ENCODE data around the gene OSBPL6. TPM values are rescaled to one million over a fixed set of nuclear protein-coding genes. Genes with fewer than 3 reads are reported as not detected.
"Not testable (repeated sequence)": the region's sequence is repeated elsewhere in the genome, so short reads cannot be mapped to it uniquely, and the experiment has no call there.

OSBPL6 gene
- total RNA-seq, 1 experiment from 2014 or later, result 11.6 TPM

- Histone ChIP-seq H2AFZ (ENCODE audit: low read depth, low read length, poor library complexity, severe bottlenecking) (no peak overlapping the region), H3K4me2 (ENCODE audit: low read length) (no peak overlapping the region), H3K9me3 (ENCODE audit: control insufficient read depth in 1 of 2, insufficient read depth in 1 of 2, low read depth in 1 of 2, low read length in 2 of 2) (no peaks in the 10 kb centered on the region), H3K4me1 (ENCODE audit: control insufficient read depth in 1 of 2, insufficient read depth in 2 of 2, low read length in 2 of 2) (no peaks in the 10 kb centered on the region), H3K36me3 (ENCODE audit: control insufficient read depth in 1 of 2, insufficient read depth in 2 of 2, low read length in 2 of 2) (no peaks in the 10 kb centered on the region), H4K20me1 (ENCODE audit: insufficient read depth) (no peaks in the 10 kb centered on the region), H3K9me2 (ENCODE audit: insufficient read depth) (no peaks in the 10 kb centered on the region), H3K27ac (ENCODE audit: low read depth, low read length) (no peak overlapping the region), H3K4me3 (replicated peaks in 1 of 2; ENCODE audit: low read depth in 1 of 2, low read length in 2 of 2) (no peak overlapping the region), H3K9ac (ENCODE audit: low read length) (no peak overlapping the region), H3K27me3 (ENCODE audit: insufficient read depth, low read length) (no peaks in the 10 kb centered on the region), H3K79me2 (ENCODE audit: insufficient read depth, low read length) (no peaks in the 10 kb centered on the region)
- DNase-seq (ENCODE audit: low read depth, low spot score), result no peak
- intact Hi-C loops (cut with micrococcal nuclease), result no loop called here
- ChIA-PET POLR2A (no interaction called here), RAD21 (ENCODE audit: low non-redundant PET in 1 of 2, low total read pairs in 2 of 2, uncharacterized antibody in 2 of 2, unreplicated experiment in 2 of 2) (no interaction called here), CTCF (no interaction called here)
- BruUV-seq (replicated peaks), result no TSS peak
- no peak for TF ChIP-seq ZFX (IDR thresholded peaks at IDR 0.05)
- no peak for TF ChIP-seq YY1 (IDR thresholded peaks at IDR 0.05; ENCODE audit: extremely low read depth, insufficient replicate concordance, low read depth, low read length)
- no peak for TF ChIP-seq CEBPB (IDR thresholded peaks at IDR 0.05; ENCODE audit: low read depth)
- no peak for TF ChIP-seq RAD21 (IDR thresholded peaks at IDR 0.05; ENCODE audit: low read depth)
- no peak for TF ChIP-seq ZNF274 (IDR thresholded peaks at IDR 0.05; ENCODE audit: low read depth, low read length)
- TF ChIP-seq JUND (IDR thresholded peaks at IDR 0.05), result no peak
- no peak for TF ChIP-seq CBX3 (IDR thresholded peaks at IDR 0.05; ENCODE audit: low read depth)
- no peak for TF ChIP-seq SIN3A (IDR thresholded peaks at IDR 0.05; ENCODE audit: low read depth)
- no peak for TF ChIP-seq SP1 (IDR thresholded peaks at IDR 0.05; ENCODE audit: low read depth)
- TF ChIP-seq EZH2 (IDR thresholded peaks at IDR 0.05), result no peak
- no peak for TF ChIP-seq ATF3 (IDR thresholded peaks at IDR 0.05)
- TF ChIP-seq EGR1 (IDR thresholded peaks at IDR 0.05; ENCODE audit: low read depth), result no peak
- no peak for TF ChIP-seq POLR2AphosphoS5 (IDR thresholded peaks at IDR 0.05; ENCODE audit: low read depth, low read length)
- no peak for TF ChIP-seq REST (IDR thresholded peaks at IDR 0.05; ENCODE audit: low read depth)
- no peak for TF ChIP-seq ZBTB33 (IDR thresholded peaks at IDR 0.05; ENCODE audit: extremely low read depth, insufficient replicate concordance, low read length)
- TF ChIP-seq SRF (IDR thresholded peaks at IDR 0.05; ENCODE audit: low read depth), result no peak
- TF ChIP-seq TCF7L2 (IDR thresholded peaks at IDR 0.05; ENCODE audit: borderline replicate concordance, extremely low read depth, insufficient read depth, insufficient read length), result no peak
- ATAC-seq, result no peak
Measured at GRCh38 chr2:178152977-178153376, 41.3 kb upstream of the OSBPL6 start.

GRCh38 chr2:178153878-178154277 lies 40.4 kb upstream of the OSBPL6 start:
- H3K9me3 ChIP-seq (ENCODE audit: control insufficient read depth in 1 of 2, insufficient read depth in 1 of 2, low read depth in 1 of 2, low read length in 2 of 2); intact Hi-C loops (cut with micrococcal nuclease): not testable (repeated sequence)

More at GRCh38 chr2:178153878-178154277, 40.4 kb upstream of the OSBPL6 start:
- H3K36me3 ChIP-seq (ENCODE audit: control insufficient read depth in 1 of 2, insufficient read depth in 2 of 2, low read length in 2 of 2); DNase-seq (ENCODE audit: low read depth, low spot score); H3K27me3 ChIP-seq (ENCODE audit: insufficient read depth, low read length); H4K20me1 ChIP-seq (ENCODE audit: insufficient read depth); CTCF ChIA-PET; POLR2A ChIA-PET; H3K9ac ChIP-seq (ENCODE audit: low read length); RAD21 ChIA-PET (ENCODE audit: low non-redundant PET in 1 of 2, low total read pairs in 2 of 2, uncharacterized antibody in 2 of 2, unreplicated experiment in 2 of 2); ATAC-seq; H3K9me2 ChIP-seq (ENCODE audit: insufficient read depth); H3K27ac ChIP-seq (ENCODE audit: low read depth, low read length); H3K4me3 ChIP-seq (replicated peaks in 1 of 2; ENCODE audit: low read depth in 1 of 2, low read length in 2 of 2); H3K4me1 ChIP-seq (ENCODE audit: control insufficient read depth in 1 of 2, insufficient read depth in 2 of 2, low read length in 2 of 2); BruUV-seq (replicated peaks); H3K4me2 ChIP-seq (ENCODE audit: low read length); H3K79me2 ChIP-seq (ENCODE audit: insufficient read depth, low read length); H2AFZ ChIP-seq (ENCODE audit: low read depth, low read length, poor library complexity, severe bottlenecking): not testable (repeated sequence)

All from HCT116 (cell line).